Measurements from ENCODE around the gene DBNL.

GRCh38 chr7:44102846-44103565 lies 58.5 kb downstream of the DBNL start:
- TF ChIP-seq CTCF (IDR thresholded peaks at IDR 0.05) (no peak), POLR2A (IDR thresholded peaks at IDR 0.05) (no peak), POLR2AphosphoS5 (IDR thresholded peaks at IDR 0.05) (no peak)

Data from upper lobe of left lung (tissue), 4 donors.